Cardiac muscle cell (in vitro differentiated cells and primary cell): ENCODE data around the gene PHKA2. TPM values are rescaled to one million over a fixed set of nuclear protein-coding genes. Genes with fewer than 3 reads are reported as not detected.
"Not testable (repeated sequence)": the region's sequence is repeated elsewhere in the genome, so short reads cannot be mapped to it uniquely, and the experiment has no call there.

Source experiments
- DNase-seq, 2 donors: peaks; one replicate each; pipeline versions ENCODE4 v3.0.0 to v3.0.0-alpha.2; 2010 to 2017; ENCODE audit warnings: low read depth in 1 of 2, low spot score in 1 of 2
- H3K27ac ChIP-seq: fragments of 200-600 bp; sonication (generic); 2 replicates; pipeline ENCODE4 v1.5.1; 2016
- H3K27me3 ChIP-seq: fragments of 200-600 bp; sonication (generic); 2 replicates; pipeline ENCODE4 v1.6.0; 2016; ENCODE audit warnings: control low read depth
- H3K36me3 ChIP-seq: fragments of 200-600 bp; sonication (generic); 2 replicates; pipeline ENCODE4 v1.5.1; 2016; ENCODE audit warnings: control low read depth
- H3K4me1 ChIP-seq: fragments of 200-600 bp; sonication (generic); 2 replicates; pipeline ENCODE4 v1.8.1; 2017; ENCODE audit warnings: low read depth, mild to moderate bottlenecking, mixed run types
- H3K4me3 ChIP-seq: fragments of 200-600 bp; sonication (generic); 2 replicates; pipeline ENCODE4 v1.5.1; 2016; ENCODE audit warnings: mild to moderate bottlenecking
- H3K9me3 ChIP-seq: fragments of 200-600 bp; sonication (generic); 2 replicates; pipeline ENCODE4 v1.5.1; 2017; ENCODE audit warnings: low read depth, mild to moderate bottlenecking, control low read depth
- polyA plus RNA-seq: library from polyadenylated mRNA; unstranded; fragments of >200 nt; fragmentation: Nextera tagmentation; extraction: Ambion mirVana; gene quantifications from 2 replicates; pipeline ENCODE4 v1.2.1, GENCODE V29; 2016
- total RNA-seq: library from RNA; depleted of rRNA; stranded (reverse); fragments of >200 nt; gene quantifications from 2 replicates; pipeline ENCODE4 v1.2.3, GENCODE V29; 2016
- TF ChIP-seq, protein P1 (sequence below): IDR thresholded peaks from 2 replicates; pipeline ENCODE4 v1.5.1; 2012; ENCODE audit warnings: low read depth, mild to moderate bottlenecking, low read length

The PHKA2 gene
- total and polyA plus RNA-seq, 2 experiments from 2014 or later: 34.8 to 47.3 TPM

DNA sequence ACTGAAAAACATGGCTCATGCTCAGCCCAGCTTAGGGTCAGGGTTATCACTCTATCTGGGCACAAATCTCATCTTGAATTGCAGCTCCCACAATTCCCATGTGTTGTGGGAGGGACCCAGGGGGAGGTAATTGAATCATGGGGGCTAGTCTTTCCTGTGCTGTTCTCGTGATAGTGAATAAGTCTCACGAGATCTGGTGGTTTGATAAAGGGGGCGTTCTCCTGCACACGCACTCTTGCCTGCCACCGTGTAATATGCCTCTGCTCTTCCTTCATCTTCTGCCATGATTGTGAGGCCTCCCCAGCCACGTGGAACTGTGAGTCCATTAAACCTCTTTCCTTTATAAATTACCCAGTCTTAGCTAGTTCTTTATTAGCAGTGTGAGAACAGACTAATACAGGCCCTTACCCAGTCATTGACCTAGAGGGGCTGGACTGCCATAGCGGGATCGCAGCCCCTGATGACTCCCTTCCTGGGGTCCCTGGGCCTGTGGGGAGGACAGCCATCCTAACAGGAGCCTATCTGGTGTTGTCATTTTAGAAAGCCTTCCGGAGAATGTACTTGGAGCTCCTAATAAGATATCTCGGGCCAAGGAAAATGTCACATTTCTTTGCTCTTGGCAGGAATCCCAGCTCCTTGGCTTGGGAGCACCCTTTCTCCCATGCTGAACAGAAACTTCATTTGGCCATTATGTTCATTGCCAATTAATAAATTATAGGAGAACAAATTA is 112.6 kb downstream of the PHKA2 start:
- peak in 1 of 2 donors; percentile 50 for DNase-seq
- H3K9me3 ChIP-seq: no peaks in the 10 kb centered on the region
- no peaks in the 10 kb centered on the region for H3K36me3 ChIP-seq
- no peak overlapping the region for H3K27ac ChIP-seq
- no peak overlapping the region for H3K4me3 ChIP-seq
- TF ChIP-seq, protein P1, sequence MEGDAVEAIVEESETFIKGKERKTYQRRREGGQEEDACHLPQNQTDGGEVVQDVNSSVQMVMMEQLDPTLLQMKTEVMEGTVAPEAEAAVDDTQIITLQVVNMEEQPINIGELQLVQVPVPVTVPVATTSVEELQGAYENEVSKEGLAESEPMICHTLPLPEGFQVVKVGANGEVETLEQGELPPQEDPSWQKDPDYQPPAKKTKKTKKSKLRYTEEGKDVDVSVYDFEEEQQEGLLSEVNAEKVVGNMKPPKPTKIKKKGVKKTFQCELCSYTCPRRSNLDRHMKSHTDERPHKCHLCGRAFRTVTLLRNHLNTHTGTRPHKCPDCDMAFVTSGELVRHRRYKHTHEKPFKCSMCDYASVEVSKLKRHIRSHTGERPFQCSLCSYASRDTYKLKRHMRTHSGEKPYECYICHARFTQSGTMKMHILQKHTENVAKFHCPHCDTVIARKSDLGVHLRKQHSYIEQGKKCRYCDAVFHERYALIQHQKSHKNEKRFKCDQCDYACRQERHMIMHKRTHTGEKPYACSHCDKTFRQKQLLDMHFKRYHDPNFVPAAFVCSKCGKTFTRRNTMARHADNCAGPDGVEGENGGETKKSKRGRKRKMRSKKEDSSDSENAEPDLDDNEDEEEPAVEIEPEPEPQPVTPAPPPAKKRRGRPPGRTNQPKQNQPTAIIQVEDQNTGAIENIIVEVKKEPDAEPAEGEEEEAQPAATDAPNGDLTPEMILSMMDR: no peak
- H3K4me1 ChIP-seq: no peaks in the 10 kb centered on the region
- no peaks in the 10 kb centered on the region for H3K27me3 ChIP-seq

- H3K27ac ChIP-seq: no peak overlapping the region
- no peaks in the 10 kb centered on the region for H3K9me3 ChIP-seq
- H3K4me3 ChIP-seq: no peak overlapping the region
- no peaks in the 10 kb centered on the region for H3K4me1 ChIP-seq
- H3K27me3 ChIP-seq: no peaks in the 10 kb centered on the region
- no peak for DNase-seq
- no peaks in the 10 kb centered on the region for H3K36me3 ChIP-seq
- TF ChIP-seq, protein P1: no peak
Observed at GRCh38 chrX:18864390-18864920, 119.5 kb downstream of the PHKA2 start.

DNA sequence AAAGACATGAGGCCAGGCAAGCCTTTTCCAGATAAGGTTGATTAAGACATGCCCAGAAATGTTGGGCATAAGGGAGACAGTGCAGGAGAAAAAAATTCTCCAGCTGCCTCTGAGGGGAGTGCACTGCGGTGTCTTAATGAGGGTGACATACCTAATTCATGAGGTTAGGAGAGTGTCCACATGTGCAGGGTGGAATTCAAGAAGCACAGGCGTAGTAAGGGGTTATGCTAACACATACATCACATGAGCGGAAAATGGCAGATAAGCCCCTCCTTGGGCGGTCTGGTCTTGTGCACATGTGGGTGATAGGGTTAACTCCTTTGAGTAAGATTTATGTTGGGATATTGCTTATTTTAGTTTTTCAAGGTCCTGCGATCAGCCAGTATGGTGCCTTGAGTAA is 122.4 kb downstream of the PHKA2 start:
- Histone ChIP-seq H3K27ac (no peak overlapping the region), H3K9me3 (no peaks in the 10 kb centered on the region), H3K36me3 (no peaks in the 10 kb centered on the region), H3K4me1 (no peaks in the 10 kb centered on the region), H3K27me3 (no peaks in the 10 kb centered on the region), H3K4me3 (no peak overlapping the region)
- no peak for DNase-seq
- TF ChIP-seq, protein P1: no peak

DNA sequence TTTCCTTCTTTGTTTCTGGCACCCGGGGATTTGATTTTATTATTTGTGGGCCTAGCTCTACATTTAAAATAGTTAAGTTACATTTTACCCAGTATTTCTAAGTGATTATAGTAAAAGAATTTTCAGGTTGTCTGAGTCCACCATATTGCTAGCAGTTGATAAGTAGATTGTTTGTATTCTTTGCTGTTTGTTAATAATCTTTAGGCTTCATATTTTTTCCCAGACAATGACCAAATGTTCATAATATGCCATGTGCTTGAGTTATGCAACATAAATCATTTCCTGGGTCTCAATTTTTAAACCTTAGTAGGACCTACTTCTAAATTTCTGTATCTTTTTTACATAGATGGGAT is 127.3 kb downstream of the PHKA2 start:
- Histone ChIP-seq H3K9me3 (no peaks in the 10 kb centered on the region), H3K4me1 (no peaks in the 10 kb centered on the region), H3K27ac (no peak overlapping the region), H3K36me3 (no peaks in the 10 kb centered on the region), H3K27me3 (no peaks in the 10 kb centered on the region), H3K4me3 (no peak overlapping the region)
- TF ChIP-seq, protein P1: no peak
- DNase-seq: no peak

DNA sequence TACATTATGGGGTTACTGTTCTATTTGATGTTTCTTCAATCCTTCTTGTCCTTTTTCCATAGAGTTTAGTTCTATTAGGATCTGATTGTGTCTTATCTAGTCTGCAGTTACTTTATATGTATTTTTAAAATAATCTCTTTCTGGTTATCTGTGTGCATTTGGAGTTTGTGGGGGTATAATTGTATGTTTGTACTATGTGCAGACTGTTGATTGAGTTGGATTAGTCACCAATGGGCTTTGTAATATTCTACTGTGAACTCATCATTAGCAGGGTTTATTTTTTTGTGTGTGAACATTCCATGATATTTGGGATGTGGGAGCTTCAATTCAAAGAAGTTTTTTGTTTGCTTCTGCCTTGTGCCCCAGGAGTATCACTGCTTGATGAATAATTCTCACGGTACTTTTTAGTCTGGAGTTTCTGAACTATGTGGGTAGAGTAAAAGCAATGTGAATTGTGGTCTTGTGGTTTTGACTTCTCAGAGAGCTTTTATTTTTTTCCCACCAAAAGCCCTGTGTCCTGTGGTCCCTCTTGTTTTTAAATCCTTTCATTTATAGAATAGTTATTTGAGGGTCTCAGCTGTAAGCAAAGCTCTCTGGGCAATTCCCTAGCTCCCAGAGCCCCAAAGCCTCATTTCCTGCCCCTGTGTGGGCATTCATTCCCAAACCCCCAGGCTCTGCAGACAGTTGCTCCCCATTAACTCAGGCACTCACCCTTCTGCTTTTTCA is 127.8 kb downstream of the PHKA2 start:
- Histone ChIP-seq H3K4me3 (no peak overlapping the region), H3K9me3 (no peaks in the 10 kb centered on the region), H3K27me3 (no peaks in the 10 kb centered on the region), H3K36me3 (no peaks in the 10 kb centered on the region), H3K27ac (no peak overlapping the region), H3K4me1 (no peaks in the 10 kb centered on the region)
- peak in 1 of 2 donors; percentile 35 for DNase-seq
- TF ChIP-seq, protein P1: no peak

DNA sequence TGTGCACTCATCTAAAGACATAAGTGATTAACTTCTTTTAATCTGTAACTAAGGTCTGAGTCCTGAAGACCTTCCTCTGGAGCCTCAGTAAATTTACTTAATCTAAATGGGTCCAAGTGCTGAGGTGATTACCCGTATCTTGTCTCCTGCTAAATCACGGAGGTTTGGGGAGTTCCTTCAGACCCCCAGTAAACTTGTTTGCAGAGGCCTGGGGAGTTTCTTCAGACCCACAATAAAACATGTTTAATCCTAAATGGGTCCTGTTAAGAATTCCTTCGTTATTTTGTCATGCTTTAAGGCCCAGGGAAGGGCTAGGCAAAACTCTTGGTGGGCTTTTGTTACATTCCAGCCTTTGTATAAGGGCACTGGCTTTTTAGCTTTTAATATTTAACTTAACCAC is 136.0 kb downstream of the PHKA2 start:
- not testable (repeated sequence) for H3K4me3 ChIP-seq

More for the DNA sequence above, 136.0 kb downstream of the PHKA2 start:
- not testable (repeated sequence) for H3K9me3 ChIP-seq, H3K27me3 ChIP-seq, H3K4me1 ChIP-seq, H3K36me3 ChIP-seq, H3K27ac ChIP-seq, DNase-seq
